ENCODE measurements around the gene MYCN.
"Not testable (repeated sequence)": the region's sequence is repeated elsewhere in the genome, so short reads cannot be mapped to it uniquely, and the experiment has no call there.

Gene MYCN

DNA sequence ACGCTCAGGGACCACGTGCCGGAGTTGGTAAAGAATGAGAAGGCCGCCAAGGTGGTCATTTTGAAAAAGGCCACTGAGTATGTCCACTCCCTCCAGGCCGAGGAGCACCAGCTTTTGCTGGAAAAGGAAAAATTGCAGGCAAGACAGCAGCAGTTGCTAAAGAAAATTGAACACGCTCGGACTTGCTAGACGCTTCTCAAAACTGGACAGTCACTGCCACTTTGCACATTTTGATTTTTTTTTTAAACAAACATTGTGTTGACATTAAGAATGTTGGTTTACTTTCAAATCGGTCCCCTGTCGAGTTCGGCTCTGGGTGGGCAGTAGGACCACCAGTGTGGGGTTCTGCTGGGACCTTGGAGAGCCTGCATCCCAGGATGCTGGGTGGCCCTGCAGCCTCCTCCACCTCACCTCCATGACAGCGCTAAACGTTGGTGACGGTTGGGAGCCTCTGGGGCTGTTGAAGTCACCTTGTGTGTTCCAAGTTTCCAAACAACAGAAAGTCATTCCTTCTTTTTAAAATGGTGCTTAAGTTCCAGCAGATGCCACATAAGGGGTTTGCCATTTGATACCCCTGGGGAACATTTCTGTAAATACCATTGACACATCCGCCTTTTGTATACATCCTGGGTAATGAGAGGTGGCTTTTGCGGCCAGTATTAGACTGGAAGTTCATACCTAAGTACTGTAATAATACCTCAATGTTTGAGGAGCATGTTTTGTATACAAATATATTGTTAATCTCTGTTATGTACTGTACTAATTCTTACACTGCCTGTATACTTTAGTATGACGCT lies 5.8 kb downstream of the MYCN start:
- no peak for DNase-seq

DNA sequence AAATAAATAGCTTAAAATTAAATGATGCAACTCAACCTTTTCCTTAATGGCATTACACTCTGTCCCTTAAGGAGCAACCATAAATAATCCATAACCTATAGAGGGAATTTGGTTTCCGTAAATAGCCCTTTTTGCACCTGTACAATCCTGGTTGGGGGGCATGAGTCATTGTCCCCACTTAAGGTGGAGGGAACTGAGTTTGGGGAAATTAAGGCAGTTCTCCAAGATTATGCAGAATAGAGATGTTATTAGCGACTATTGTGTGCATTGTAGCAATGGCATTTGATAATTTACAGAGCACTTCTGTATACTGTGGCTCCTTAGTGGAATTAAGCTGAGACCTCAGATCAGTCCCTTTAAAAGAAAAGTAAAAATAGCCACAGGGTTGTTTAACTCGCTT lies 6.6 kb downstream of the MYCN start:
- no peak for DNase-seq

DNA sequence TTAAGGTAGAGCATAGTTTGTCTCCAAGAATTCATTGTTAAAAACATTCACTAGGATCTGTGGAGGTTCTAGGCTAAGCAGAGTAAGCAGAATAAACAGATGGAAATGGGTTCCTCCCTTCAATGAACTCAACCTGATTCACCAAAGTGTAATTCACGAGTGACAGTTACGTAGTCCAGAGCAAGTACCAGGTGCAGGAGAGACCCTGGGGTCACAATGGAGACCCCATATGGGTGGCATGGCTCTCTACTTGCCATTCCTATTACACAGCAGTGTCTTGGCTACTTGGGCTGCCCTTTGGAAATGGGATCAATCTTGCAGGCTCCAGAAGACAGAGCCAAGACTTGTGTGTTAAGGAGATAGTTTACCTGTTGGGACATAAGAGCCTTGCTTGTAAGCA lies 7.1 kb downstream of the MYCN start:
- no peak for DNase-seq

DNA sequence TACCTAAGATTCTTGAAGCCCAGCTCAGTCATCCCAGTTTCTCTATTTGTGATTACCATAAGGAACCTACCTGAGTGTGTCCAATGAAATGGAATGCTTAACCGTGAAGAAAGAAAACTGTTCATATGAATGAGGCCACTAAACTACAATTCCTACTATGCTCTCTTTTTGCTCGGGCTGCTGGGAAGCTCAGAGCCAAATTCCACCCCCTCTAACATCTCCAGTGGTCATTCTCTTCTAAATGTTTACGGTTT lies 8.3 kb downstream of the MYCN start:
- DNase-seq = no peak

DNA sequence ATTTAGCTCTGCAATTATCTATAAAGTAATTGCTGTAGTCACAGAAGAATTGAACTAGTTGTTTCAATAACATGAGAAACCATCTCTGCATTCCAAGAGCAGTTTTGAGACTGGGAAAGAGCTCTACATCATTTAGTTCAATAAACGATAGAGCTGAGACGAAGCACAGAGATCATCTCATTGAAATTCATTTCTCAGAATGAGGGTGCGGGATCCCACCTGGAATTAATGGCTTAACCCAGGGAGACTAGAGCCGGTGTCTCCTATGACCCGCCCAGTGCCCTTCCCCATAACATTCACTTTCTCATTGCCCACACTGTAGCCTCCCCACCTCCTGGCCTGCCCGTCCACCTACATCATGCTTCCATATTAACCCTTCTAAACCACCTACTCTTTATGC lies 8.8 kb downstream of the MYCN start:
- DNase-seq = no peak

DNA sequence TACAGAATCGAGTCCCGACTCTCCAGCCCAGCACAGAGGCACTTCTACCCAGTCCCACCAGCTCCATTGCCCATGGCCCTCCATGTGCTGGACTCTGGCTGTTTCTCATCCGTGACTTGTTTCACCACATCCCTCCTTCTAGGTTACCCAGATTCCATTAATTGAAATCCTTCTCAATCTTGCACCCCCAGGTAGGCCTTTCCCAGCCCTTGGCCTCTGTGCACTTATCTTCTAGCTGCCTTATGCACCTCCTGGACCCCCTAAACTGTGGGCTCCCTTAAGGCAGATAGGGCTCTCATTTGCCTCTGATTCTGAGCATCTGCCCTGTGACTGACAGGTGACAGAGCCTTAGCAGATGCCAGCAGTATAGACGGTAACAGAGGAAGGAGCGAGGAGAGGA lies 9.2 kb downstream of the MYCN start:
- no peak for DNase-seq

DNA sequence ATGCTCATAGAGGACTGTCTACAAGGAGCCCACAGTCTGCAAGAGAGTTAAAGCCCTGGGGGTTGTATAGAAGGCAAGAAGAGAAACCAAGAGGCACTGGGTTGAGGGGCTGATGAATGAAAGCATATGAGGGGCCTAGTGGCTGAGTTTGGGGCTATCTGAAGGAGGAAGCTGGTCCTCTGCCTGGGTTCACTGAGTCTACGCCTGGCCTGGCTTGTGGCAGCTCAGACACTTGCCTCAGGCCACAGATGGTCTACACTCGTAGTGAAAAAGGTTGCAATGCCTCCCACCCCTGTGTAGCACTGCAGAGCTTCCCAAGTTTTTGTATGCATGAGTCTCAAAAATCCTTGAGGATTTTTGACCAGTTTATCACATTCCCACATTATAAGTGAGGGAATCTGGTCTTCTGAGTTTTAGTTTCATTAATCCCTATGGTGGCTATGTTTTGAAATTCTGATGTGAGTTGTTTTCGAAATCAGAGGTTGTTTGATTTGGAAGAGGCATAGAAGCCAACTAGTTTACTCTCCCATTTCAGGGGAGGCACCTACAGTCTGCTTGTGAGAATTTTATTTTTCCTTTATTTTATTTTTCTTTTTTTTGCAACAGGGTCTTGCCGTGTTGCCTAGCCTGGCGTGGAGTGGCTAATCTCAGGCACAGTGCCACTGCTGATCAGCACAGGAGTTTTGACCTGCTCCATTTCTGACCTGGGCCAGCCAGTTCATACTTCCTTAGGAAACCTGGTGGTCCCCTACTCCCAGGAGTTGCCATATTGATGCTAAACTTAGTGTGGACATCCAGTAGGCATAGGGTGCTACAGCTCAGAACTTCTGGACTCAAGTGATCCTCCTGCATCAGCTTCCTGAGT lies 10.0 kb downstream of the MYCN start:
- DNase-seq = no peak

DNA sequence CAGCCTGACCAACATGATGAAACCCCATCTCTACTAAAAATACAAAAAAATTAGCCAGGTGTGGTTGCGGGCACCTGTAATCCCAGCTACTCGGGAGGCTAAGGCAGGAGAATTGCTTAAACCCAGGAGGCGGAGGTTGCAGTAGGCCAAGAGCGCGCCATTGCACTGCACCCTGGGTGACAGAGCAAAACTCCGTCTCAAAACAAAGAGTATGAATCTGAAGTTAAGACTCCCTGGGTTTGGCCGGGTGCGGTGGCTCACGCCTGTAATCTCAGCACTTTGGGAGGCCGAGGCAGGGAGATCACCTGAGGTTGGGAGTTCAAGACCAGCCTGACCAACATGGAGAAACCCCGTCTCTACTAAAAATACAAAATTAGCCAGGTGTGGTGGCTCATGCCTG lies 11.6 kb downstream of the MYCN start:
- DNase-seq = not testable (repeated sequence)

DNA sequence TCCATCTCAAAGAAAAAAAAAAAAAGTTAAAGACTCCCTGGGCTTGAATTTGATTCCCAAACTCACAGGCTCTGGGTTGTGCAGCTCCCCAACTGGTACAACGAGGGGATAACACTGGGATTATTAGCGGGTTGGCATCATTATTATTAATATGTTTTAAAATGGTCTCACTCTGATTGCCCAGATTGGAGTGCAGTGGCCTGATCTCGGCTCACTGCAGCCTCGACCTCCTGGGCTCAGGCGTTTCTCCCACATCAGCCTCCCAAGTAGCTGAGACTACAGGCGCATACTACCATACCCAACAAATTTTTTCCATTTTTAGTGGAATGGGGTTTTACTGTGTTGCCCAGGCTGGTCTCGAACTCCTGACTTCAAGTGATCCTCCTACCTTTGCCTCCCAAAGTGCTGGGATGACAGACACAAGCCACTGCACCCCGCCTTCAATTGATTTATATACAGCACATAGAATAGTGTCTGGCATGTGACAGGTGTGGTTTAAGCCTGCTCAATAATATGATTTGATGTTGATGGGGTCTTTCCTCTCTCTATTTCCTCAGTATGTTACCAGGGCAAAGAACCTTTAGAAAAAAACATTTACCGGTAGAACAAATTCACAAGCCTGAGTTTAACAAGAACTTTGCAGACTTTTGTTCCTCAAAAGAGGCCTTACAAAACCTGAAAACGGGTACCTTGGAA lies 12.2 kb downstream of the MYCN start:
- DNase-seq = no peak

DNA sequence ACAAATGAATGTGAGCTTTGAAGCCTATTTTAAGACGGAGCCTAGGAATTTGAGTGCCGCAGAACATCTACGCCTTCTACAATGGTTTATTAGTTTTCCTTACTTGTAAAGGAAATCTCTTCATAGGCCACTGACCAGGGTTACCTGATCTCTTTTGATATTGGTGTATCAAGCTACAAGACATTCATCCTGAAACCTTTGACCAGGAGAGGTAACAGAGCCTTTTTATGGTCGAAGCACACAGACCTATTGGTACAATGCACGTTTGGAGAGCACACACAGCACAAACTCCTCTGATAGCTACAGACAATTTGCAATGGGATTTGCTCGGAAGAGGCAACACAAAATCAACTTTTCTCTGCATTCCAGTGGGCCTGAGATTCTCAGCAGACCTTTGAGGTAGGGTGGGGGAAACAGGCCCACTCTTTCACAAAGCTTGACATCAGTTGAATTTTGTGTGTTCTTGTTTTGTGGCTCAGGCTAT lies 12.8 kb downstream of the MYCN start:
- DNase-seq = no peak

DNA sequence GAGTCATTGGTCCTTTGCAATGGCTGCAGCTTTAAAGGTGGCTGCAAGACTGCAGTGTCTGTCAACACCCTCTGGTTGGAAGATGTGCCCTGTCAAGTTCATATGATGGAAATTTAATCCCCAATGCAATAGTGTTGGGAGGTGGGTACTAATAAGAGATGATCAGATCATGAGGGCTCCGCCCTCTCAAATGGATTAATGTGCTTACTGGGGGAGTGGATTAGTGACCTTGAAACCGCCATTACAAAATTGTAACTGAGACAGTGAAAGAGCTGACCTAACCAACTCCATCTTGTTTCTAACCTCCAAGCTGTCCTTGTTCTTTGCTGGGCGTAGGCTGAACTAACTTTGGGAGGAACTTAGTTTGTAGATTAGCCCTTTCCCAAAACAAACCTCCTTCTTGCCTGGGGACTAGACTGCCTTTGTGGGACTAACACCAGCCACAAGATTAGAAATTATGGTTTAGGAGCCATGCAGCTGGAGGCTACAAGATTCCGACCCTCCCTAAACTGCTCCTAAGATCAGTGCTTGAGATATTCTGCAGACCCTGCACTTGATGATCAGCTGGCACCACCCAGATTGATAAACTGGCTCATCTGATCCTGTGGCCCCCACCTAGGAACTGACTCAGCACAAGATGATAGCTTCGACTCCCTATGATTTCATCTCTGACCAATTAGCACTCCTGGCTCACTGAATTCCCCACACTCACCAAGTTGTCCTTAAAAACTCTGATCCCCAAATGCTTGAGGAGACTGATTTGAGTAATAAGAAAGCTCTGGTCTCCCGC lies 13.7 kb downstream of the MYCN start:
- no peak for DNase-seq

DNA sequence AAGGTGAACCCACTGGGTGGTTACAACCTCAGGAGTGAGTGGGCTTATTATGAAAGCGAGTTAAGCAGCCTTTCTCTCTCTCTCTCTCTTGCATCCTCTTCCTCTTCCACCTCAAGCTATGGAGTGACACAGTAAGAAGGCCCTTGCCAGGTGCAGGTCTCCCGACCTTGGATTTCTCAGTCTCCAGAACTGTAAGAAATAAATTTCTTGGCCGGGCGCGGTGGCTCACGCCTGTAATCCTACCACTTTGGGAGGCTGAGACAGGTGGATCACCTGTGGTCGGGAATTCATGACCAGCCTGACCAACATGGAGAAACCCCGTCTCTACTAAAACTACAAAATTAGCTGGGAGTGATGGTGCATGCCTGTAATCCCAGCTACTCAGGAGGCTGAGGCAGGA lies 14.4 kb downstream of the MYCN start:
- DNase-seq = no peak

DNA sequence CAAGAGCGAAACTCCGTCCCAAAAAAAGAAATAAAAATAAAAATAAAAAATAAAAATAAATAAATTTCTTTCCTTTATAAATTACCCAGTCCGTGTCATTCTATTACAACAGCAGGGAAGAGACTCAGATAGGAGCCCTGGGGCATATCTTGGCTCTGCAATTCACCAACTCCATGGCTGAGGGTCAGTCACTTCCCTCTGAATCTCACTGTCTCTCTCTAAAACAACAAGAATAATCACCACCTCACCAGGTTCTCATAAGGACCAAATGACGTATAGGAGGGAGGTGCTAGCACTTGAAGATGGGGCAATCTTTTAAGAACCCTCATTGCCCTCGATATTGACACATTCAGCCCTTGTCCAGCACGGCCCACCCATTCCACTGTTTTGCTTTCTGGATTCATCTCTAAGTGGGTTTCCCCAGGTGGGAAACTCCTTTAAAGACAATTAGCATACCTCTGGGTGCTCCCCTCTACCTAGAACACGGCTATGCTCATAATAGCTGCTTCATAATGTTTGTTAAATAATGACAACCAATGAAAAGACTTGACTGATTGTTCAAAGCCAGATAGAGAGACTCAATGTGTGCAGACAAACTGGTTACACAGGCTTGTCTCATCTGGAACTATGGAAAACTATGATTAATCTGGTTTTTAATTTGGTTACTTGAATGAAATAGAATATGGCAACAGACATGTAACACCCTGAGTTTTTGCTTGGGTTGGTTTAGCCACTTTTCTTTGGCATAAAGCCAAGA lies 15.1 kb downstream of the MYCN start:
- no peak for DNase-seq

DNA sequence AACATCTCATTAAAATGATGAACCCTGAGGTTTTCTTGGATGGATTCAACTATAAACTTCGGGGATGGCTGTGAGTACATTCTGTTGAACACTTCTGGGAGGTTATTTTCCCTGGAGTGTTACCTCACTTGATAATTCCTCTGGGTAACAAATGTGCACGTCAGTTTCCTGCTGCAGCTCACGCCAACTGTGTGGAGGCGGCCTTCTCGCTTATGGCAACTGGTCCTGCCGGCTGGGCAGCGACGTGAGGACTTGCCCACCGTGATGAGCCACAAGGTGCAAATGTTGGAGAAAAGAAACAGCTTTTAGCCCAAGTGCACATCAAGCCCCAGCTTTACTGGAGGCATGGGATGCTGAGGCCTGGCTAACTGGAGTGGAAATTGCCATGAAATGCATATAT lies 15.9 kb downstream of the MYCN start:
- no peak for DNase-seq

DNA sequence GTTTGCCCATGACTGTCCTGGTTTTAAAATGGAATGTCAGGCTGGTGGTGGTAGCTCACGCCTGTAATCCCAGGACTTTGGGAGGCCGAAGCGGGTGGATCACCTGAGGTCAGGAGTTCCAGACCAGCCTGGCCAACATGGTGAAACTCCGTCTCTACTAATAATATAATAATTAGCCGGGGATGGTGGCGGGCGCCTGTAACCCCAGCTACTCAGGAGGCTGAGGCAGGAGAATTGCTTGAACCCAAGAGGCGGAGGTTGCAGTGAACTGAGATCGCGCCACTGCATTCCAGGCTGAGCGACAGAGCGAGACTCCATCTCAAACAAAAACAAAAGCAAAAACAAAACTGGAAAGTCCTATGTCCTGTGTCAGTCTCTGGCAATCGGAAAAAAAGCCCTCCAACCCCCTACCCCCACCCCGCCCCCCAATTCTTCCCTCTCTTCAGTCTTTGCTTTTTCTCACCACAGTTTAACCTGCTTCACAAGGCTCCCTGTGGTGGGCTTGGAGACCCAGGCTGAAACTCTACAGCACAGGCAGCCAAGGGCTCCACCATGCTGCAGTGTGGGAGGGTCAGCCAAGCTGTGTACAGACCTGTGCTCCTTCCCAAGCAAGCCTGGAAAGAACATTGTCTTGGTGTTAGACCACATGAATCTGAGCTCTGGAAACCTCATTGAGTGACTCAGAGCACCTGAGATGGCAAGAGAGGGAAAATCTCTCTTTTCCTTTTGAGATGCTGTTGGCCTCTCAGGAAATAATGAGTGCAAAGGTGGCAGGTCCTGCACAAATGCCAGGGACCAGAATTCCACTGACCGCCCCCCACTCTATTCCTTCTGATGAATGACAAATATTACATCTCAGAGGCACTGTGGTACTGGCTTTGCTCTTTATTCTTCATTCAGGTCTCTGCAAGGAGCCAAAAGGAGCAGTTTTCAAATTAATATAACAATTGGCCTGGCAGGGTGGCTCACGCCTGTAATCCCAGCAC lies 16.7 kb downstream of the MYCN start:
- no peak for DNase-seq

DNA sequence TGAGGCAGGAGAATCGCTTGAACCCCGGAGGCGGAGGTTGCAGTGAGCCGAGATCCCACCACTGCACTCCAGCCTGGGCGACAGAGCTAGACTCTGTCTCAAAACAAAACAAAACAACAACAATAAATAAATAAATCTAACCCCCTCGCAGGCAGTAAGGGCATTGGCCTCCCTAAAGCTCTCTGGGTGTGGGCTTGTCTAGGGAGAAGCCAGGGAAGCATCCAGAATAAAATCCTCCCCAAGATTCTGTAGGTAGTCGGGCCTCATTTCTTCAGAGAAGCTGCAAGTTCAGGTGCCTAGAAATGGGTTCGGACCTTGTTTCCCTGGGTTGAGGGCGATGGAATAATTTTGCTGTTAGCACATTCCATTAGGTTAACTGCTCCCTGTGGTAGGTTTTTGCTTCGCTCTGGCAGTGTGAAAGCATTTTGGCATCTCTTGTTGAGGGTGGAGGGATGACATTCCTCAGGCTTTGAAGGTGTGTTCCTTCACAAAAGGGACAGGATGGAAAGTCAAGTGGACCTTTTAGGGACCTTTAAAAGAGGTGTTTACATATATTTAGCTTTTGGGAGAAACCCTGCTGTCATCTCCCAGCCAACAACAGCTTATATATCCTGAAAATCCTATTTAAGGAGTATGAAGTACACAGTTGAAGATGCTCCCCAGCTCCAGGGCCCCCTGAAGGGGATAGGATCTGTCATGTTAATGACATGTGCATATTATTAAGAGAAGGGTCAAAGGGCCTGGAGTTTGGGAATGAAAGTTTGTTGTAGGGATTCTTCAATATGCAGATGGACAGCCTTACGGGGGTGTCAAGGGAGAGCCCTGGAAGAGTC lies 17.7 kb downstream of the MYCN start:
- DNase-seq = no peak

DNA sequence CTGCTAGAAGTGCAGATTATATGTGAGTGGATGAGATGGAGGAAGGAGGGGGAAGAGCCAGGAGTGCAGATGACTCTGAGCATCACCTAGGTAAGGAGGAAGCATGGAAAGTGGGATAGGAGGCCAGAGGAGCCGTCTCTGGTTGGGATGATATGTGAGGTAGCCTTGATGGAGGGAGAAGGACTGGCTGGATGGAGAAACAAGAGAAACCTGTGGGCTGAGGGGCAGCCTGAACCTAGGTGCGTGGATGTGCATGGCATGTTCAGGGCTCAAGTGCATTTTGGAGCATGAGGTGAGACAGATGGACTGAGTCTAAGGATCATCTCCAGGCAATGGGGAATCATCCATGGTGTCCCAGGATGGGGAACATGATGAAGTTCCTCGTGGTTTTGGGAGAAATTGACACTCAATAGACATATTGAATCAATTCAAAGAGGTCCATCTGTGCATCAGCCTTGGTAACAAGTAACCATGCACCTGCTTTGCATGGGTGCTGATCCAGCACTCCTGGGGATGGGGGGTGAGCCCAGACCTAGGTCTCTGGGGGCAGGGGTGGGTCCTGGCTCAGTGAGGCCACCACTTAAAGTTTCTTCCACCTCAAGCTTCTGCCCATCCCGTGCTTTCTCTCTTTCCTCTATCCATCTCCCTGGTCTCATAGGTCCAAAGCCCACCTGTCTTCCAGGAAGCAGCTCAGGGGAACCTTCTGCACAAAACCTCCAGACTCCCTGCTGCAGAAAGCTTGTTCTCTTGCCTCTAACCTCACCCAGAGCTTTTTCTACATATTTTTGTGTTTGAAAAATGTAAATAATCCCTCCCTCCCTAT lies 19.2 kb downstream of the MYCN start:
- no peak for DNase-seq

DNA sequence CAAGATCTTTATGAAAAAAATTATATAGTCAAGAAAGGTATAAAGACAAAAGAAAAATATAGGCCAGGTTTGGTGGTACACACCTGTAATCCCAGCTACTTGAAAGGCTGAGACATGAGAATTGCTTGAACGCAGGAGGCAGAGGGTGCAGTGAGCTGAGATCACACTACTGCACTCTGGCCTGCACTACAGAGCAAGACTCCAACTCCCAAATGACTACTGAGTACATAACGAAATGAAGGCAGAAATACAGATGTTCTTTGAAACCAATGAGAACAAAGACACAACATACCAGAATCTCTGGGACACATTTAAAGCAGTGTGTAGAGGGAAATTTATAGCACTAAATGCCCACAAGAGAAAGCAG lies 19.8 kb downstream of the MYCN start:
- DNase-seq = not testable (repeated sequence)
